ENCODE results near the gene FGFRL1. TPM values are rescaled to one million over a fixed set of nuclear protein-coding genes. Genes with fewer than 3 reads are reported as not detected.

FGFRL1 gene
- total and polyA plus RNA-seq, 2 of the 13 experiments (the other 11 are each of a cell fraction or from before 2014, with no cell fraction given), result 19.1 to 30.6 TPM

- intact Hi-C loops (cut with micrococcal nuclease; ENCODE audit: unreplicated experiment) (no loop called here), in situ Hi-C loops (cut with HindIII; ENCODE audit: extremely low pct_ligation_motif_present, low pct_unique_long_range_greater_than_20kb) (no loop called here)
- H3K27me3 ChIP-seq (ENCODE audit: control insufficient read depth in 1 of 2, insufficient read depth in 2 of 2, low read length in 2 of 2), result peaks cover 7 to 59% of the 10 kb centered on the region in 2 experiments
- DNase-seq (ENCODE audit: low spot score) (no peak), ATAC-seq (no peak), FAIRE-seq (no peak)
- H3K4me3 ChIP-seq (replicated peaks in 1 of 3; ENCODE audit: insufficient read depth in 1 of 3, low read depth in 2 of 3, low read length in 3 of 3), result no peak overlapping the region
- H3K79me2 ChIP-seq (ENCODE audit: insufficient read depth, low read length), result no peaks in the 10 kb centered on the region
- ChIA-PET POLR2A (no interaction called here), CTCF (ENCODE audit: low intra/inter-chr PET ratio, low total read pairs) (no interaction called here)
- no TSS peak for BruUV-seq (replicated peaks)
- TF ChIP-seq KLF11 (CRISPR knock-in tag; IDR thresholded peaks at IDR 0.05) (no peak), ZNF232 (CRISPR knock-in tag; IDR thresholded peaks at IDR 0.05; ENCODE audit: borderline replicate concordance) (no peak), KLF13 (CRISPR knock-in tag; IDR thresholded peaks at IDR 0.05) (no peak), MYNN (CRISPR knock-in tag; IDR thresholded peaks at IDR 0.05; ENCODE audit: low read depth) (no peak), ZNF143 (CRISPR knock-in tag; IDR thresholded peaks at IDR 0.05) (no peak), ZNF800 (CRISPR knock-in tag; IDR thresholded peaks at IDR 0.05) (no peak), FOXK2 (IDR thresholded peaks at IDR 0.05) (no peak), SOX5 (CRISPR knock-in tag; IDR thresholded peaks at IDR 0.05; ENCODE audit: borderline replicate concordance) (no peak), RORA (CRISPR knock-in tag; IDR thresholded peaks at IDR 0.05) (no peak), PAX8 (CRISPR knock-in tag; IDR thresholded peaks at IDR 0.05; ENCODE audit: borderline replicate concordance) (no peak), TEAD3 (CRISPR knock-in tag; optimal IDR thresholded peaks at IDR 0.05; ENCODE audit: borderline replicate concordance) (no peak), HOXD1 (CRISPR knock-in tag; IDR thresholded peaks at IDR 0.05) (no peak), ZBTB21 (CRISPR knock-in tag; IDR thresholded peaks at IDR 0.05) (no peak), NFYB (CRISPR knock-in tag; IDR thresholded peaks at IDR 0.05) (no peak), SP140L (CRISPR knock-in tag; IDR thresholded peaks at IDR 0.05; ENCODE audit: borderline replicate concordance) (no peak), ZNF879 (CRISPR knock-in tag; IDR thresholded peaks at IDR 0.05) (no peak), FOSL2 (CRISPR knock-in tag; IDR thresholded peaks at IDR 0.05) (no peak), FOXP1 (IDR thresholded peaks at IDR 0.05) (no peak), FOXP1 (CRISPR knock-in tag; IDR thresholded peaks at IDR 0.05) (no peak), FIP1L1 (IDR thresholded peaks at IDR 0.05; ENCODE audit: borderline replicate concordance, insufficient read depth, low read depth, low read length) (no peak)
- 23% methylated on average over 6 of the region's 7 CpGs for WGBS (ENCODE audit: low lambda C conversion rate)
- H3K4me1 ChIP-seq (ENCODE audit: insufficient read depth, low read length), result peaks cover 21% of the 10 kb centered on the region
- H3K9ac ChIP-seq (ENCODE audit: insufficient read depth, low read depth, low read length), result no peak overlapping the region
- no peaks in the 10 kb centered on the region for H4K20me1 ChIP-seq (ENCODE audit: insufficient read depth, low read length)
- no peaks in the 10 kb centered on the region for H3K36me3 ChIP-seq (replicated peaks in 1 of 2; ENCODE audit: control insufficient read depth in 1 of 2, insufficient read depth in 2 of 2, low read length in 2 of 2)
- no peak overlapping the region for H3K4me2 ChIP-seq (ENCODE audit: low read depth, low read length)
- H3K27ac ChIP-seq (ENCODE audit: extremely low read length, insufficient read depth, low read length), result no peak overlapping the region
- H2AFZ ChIP-seq (ENCODE audit: low read length), result no peak overlapping the region
- H3K9me3 ChIP-seq (ENCODE audit: low read length), result no peaks in the 10 kb centered on the region
Measured at GRCh38 chr4:1062419-1062818, 51.0 kb downstream of the FGFRL1 start.

Data from HepG2 (cell line).